Left cardiac atrium (tissue), 4 donors: Measurements from ENCODE around the gene PLG. TPM values are rescaled to one million over a fixed set of nuclear protein-coding genes. Genes with fewer than 3 reads are reported as not detected.
"Not testable (repeated sequence)": the region's sequence is repeated elsewhere in the genome, so short reads cannot be mapped to it uniquely, and the experiment has no call there.

Experiments
- ATAC-seq, 2 donors: fragments of 200-7000 bp; cut with Tn5 transposase; one replicate each; pipeline ENCODE4 v1.9.1; 2020; ENCODE audit warnings: mild to moderate bottlenecking in 2 of 2, moderate library complexity in 2 of 2
- DNase-seq: peaks from one replicate; pipeline ENCODE4 v3.0.0-alpha.2; 2020
- intact Hi-C, 2 donors: fragments of 100-400 bp; cut with DNase I; formaldehyde crosslinking; loops; one replicate each; pipeline versions ENCODE4 v1.14.1 to v1.15.1; 2022 to 2023
- total RNA-seq, 2 donors: library from RNA; stranded (reverse); fragmentation: NEBNext Ultra II Directional; extraction: Animal tissue kit (Norgen Biotek cat#: 25700); gene quantifications; one replicate each; pipeline ENCODE4 v1.2.1, GENCODE V29; 2021
- donor health status: DM: no; HTN: yes; CAD: no.
- donor health status: DM: no; HTN: yes; CAD: no; lungs with severe emphysema.
- donor health status: DM: yes; HTN: yes; CAD: no.
- donor health status: Dilated cardiomyopathy.

PLG gene
- total RNA-seq, 2 donors from 2014 or later, result not detected

DNA sequence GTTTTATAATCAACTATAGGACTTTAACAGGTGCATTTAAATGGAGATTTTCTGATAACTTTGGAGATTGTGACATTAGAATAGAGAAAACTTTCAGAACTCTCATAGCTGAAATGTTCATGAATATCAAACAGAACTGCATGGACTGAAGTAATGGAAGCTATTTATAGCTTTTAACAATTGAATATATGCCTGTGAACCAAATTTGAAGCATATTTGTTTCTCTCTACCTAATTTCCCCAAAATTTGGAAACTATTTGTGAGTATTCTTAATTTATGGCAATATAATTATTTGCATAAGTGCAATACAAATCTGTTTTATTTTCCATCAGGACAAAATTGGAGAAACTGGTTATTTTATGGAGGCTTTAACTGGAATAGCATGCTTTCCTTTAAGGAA lies 96.6 kb downstream of the PLG start:
- no peak for ATAC-seq
- intact Hi-C loops, result no loop called here
- no peak for DNase-seq

DNA sequence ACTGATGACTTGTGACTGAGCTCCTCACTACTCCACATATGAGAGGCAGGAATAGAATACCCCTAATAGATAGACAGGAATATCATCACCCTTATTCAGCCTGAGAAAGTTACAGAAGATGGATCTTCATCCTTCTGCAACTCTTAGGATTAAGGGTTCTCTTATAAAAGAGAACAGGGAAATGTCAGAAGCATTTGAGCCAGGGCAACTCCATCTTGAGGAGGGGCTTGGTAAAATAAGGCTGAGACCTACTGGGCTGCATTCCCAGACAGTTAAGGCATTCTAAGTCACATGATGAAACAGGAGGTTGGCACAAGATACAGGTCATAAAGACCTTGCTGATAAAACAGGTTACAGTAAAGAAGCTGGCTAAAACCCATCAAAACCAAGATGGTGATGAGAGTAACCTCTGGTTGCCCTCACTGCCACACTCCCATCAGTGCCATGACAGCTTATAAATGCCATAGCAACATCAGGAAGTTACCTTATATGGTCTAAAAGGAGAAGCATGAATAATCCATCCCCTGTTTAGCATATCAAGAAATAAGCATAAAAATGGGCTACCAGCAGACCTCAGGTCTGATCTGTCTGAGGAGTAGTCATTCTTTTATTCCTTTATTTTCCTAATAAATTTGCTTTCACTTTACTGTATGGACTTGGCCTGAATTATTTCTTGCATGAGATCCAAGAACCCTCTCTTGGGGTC lies 97.9 kb downstream of the PLG start:
- intact Hi-C loops, result no loop called here
- ATAC-seq (no peak), DNase-seq (no peak)

DNA sequence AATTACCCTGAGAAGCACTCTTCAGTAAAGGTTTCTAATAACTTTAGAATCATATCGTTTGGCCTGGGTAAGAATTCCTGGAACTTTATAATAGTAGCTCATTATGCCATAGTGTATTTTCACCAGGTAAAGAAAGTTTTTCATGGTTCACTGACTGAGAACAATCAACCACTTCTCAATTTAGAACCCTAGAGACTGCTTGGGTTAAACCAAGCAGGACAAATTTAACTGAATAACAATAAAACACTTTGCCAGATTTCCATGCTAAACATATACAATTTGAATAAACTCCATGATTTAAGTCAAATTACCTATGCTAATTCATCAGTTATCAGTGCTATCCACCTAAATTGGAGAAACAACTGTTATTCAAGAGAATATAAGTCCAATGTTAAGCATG lies 99.4 kb downstream of the PLG start:
- ATAC-seq (no peak), DNase-seq (no peak)
- intact Hi-C loops, result no loop called here

DNA sequence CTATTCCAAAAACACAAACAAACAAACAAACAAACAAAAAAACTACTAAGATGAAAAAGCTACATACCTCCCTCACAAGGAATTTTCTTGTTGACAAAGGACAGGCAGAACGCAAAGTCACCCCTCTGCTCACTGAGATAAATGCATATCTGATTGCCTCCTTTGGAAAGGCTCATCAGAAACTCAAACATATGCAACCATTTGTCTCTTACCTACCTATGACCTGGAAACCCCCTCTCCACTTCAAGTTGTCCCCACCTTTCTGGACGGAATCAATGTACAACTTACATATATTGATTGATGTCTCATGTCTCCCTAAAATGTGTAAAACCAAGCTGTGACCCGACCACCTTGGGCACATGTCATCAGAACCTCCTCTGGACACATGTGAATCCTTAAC lies 100.0 kb downstream of the PLG start:
- intact Hi-C loops, ATAC-seq, DNase-seq: not testable (repeated sequence)

Other genes with a start within 250 kb of the PLG start
- gene LPA, start 38.0 kb upstream of the PLG start, total RNA-seq, result not detected